LNCaP clone FGC (cell line): ENCODE results near the gene S100PBP.

ENCODE experiments used
- DNase-seq: peaks from one replicate; pipeline ENCODE4 v3.0.0-alpha.2; 2011; ENCODE audit warnings: low read depth
- H3K4me3 ChIP-seq: 2 replicates; pipeline ENCODE4 v1.5.1; 2011; ENCODE audit warnings: mild to moderate bottlenecking, low read depth, low read length, control low read depth
- CTCF ChIP-seq: IDR thresholded peaks from 2 replicates; pipeline ENCODE4 v1.5.1; 2012; ENCODE audit warnings: mild to moderate bottlenecking; ENCODE audit not compliant: control insufficient read depth, insufficient read depth; ENCODE audit errors: extremely low read depth

The S100PBP gene

GRCh38 chr1:32806910-32807523 is 10.4 kb upstream of the S100PBP start:
- no peak for TF ChIP-seq CTCF
- no peak for DNase-seq
- H3K4me3 ChIP-seq: no peak overlapping the region

- no peak for DNase-seq
- no peak for TF ChIP-seq CTCF
- no peak overlapping the region for H3K4me3 ChIP-seq
Measured at GRCh38 chr1:32808580-32808979, 8.9 kb upstream of the S100PBP start.

GRCh38 chr1:32810358-32810757 is 7.1 kb upstream of the S100PBP start:
- no peak for TF ChIP-seq CTCF
- no peak for DNase-seq
- no peak overlapping the region for H3K4me3 ChIP-seq

GRCh38 chr1:32811265-32811664 is 6.2 kb upstream of the S100PBP start:
- no peak for TF ChIP-seq CTCF
- DNase-seq: no peak
- H3K4me3 ChIP-seq: no peak overlapping the region

GRCh38 chr1:32811917-32812316 is 5.5 kb upstream of the S100PBP start:
- no peak for TF ChIP-seq CTCF
- DNase-seq: no peak
- no peak overlapping the region for H3K4me3 ChIP-seq

GRCh38 chr1:32813941-32814739 is 3.3 kb upstream of the S100PBP start:
- no peak for DNase-seq
- TF ChIP-seq CTCF: no peak
- H3K4me3 ChIP-seq: no peak overlapping the region

- TF ChIP-seq CTCF: no peak
- H3K4me3 ChIP-seq: peak overlapping the region; percentile 98
- no peak for DNase-seq
Measured at GRCh38 chr1:32816676-32817158, 736 bp upstream of the S100PBP start.
